ENCODE data around the gene CLEC4G. TPM values are rescaled to one million over a fixed set of nuclear protein-coding genes. Genes with fewer than 3 reads are reported as not detected.
A peak's percentile ranks its signal among the peaks of the same experiment; 100 is the strongest.

Gene CLEC4G
- total and polyA plus RNA-seq, 9 of the 15 experiments (the other 6 are each of a cell fraction or from before 2014, with no cell fraction given) = not detected

DNA sequence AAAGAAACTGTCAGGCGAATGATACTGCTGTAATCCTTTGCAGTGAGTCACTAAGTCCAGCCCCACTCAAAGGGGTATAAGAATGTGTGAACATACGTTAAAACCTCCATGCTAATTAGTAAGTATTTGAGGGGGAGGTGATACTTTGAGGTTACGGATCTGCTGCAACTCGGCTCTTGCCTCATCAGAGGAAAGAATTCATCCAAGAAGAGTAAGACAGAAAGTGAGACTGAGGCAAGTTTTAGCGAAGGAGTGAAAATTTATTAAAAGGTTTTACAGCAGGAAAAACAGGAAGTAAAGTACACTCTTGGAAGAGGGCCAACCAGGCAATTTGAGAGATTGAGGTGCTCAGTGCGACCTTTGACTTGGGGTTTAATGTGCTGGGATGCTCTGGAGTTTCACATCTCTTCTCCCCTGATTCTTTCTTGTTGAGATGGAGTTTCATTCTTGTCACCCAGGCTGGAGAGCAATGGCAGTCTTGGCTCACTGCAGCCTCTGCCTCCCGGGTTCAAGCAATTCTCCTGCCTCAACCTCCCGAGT, 40.9 kb upstream of the CLEC4G start (continued):
- TF ChIP-seq JUND (IDR thresholded peaks at IDR 0.05; ENCODE audit: borderline replicate concordance, low read depth, low read length) (peak; percentile 25; the same call in 1 of the 2 replicates), JUND (tag; IDR thresholded peaks at IDR 0.05; ENCODE audit: borderline replicate concordance, low read depth, low read length) (peak; percentile 38; the same call in 1 of the 3 replicates), TCF7L2 (IDR thresholded peaks at IDR 0.05; ENCODE audit: low read depth, low read length) (no peak), MITF (IDR thresholded peaks at IDR 0.05) (no peak), ARID1B (IDR thresholded peaks at IDR 0.05) (0 out of 2 replicates have a peak, but pooled peaks have one; percentile 21), NFIC (IDR thresholded peaks at IDR 0.05) (peak; percentile 73), HMGN3 (IDR thresholded peaks at IDR 0.05; ENCODE audit: borderline replicate concordance, extremely low read depth, insufficient read length, low read depth, low read length) (no peak), SMARCE1 (IDR thresholded peaks at IDR 0.05) (0 out of 2 replicates have a peak, but pooled peaks have one; percentile 30), ATF1 (CRISPR knock-in tag; IDR thresholded peaks at IDR 0.05) (no peak), ATF1 (tag; IDR thresholded peaks at IDR 0.05) (no peak), KLF10 (CRISPR knock-in tag; IDR thresholded peaks at IDR 0.05) (no peak), ZNF717 (CRISPR knock-in tag; IDR thresholded peaks at IDR 0.05) (no peak), MXI1 (IDR thresholded peaks at IDR 0.05; ENCODE audit: low read depth, low read length) (no peak), ZNF589 (CRISPR knock-in tag; IDR thresholded peaks at IDR 0.05; ENCODE audit: low read depth) (no peak), ZBTB7A (IDR thresholded peaks at IDR 0.05; ENCODE audit: borderline replicate concordance, control insufficient read depth, low read depth, low read length) (no peak), FOSL1 (tag; conservative IDR thresholded peaks at IDR 0.05) (peak; percentile 44; the same call in 1 of the 2 replicates)
- TF ChIP-seq, protein P1, sequence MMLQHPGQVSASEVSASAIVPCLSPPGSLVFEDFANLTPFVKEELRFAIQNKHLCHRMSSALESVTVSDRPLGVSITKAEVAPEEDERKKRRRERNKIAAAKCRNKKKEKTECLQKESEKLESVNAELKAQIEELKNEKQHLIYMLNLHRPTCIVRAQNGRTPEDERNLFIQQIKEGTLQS (IDR thresholded peaks at IDR 0.05) = peak; percentile 56
- TF ChIP-seq, protein P1 (CRISPR knock-in tag; conservative IDR thresholded peaks at IDR 0.05) = no peak
- TF ChIP-seq, protein P2, sequence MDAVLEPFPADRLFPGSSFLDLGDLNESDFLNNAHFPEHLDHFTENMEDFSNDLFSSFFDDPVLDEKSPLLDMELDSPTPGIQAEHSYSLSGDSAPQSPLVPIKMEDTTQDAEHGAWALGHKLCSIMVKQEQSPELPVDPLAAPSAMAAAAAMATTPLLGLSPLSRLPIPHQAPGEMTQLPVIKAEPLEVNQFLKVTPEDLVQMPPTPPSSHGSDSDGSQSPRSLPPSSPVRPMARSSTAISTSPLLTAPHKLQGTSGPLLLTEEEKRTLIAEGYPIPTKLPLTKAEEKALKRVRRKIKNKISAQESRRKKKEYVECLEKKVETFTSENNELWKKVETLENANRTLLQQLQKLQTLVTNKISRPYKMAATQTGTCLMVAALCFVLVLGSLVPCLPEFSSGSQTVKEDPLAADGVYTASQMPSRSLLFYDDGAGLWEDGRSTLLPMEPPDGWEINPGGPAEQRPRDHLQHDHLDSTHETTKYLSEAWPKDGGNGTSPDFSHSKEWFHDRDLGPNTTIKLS (IDR thresholded peaks at IDR 0.05; ENCODE audit: borderline replicate concordance, low read depth) = no peak
